HCT116 (cell line): ENCODE results near the gene LRRC3C. TPM values are rescaled to one million over a fixed set of nuclear protein-coding genes. Genes with fewer than 3 reads are reported as not detected.

Source experiments
- ATAC-seq: fragments of 200-7000 bp; cut with Tn5 transposase; 2 replicates; pipeline ENCODE4 v1.9.1; 2020; ENCODE audit warnings: mild to moderate bottlenecking, moderate library complexity
- BruUV-seq: library from RNA; stranded (reverse); fragments of 400-500 nt; replicated peaks from 2 replicates; lab custom pipeline; 2021; lab: Mats Ljungman, UMichigan
- CTCF ChIA-PET: fragments of 300-600 bp; sonication (Branson Sonifier 250); formaldehyde crosslinking; loops from one replicate; lab custom pipeline; 2021; ENCODE audit warnings: antibody characterized with exemption; lab: Charles Lee
- POLR2A ChIA-PET: fragments of 300-600, 350-600 bp; sonication (Branson Sonifier 250); formaldehyde crosslinking; loops from one replicate; lab custom pipeline; 2021; ENCODE audit warnings: antibody characterized with exemption; lab: Charles Lee
- RAD21 ChIA-PET, 2 experiments: fragments of 300-600 bp; sonication (Branson Sonifier 250); formaldehyde crosslinking; loops; one replicate each; lab custom pipeline; 2023; ENCODE audit warnings: low total read pairs in 2 of 2; ENCODE audit not compliant: uncharacterized antibody in 2 of 2, unreplicated experiment in 2 of 2, low non-redundant PET in 1 of 2; lab: Charles Lee
- DNase-seq: peaks from one replicate; pipeline ENCODE4 v3.0.0-alpha.2; 2010; ENCODE audit warnings: low read depth, low spot score
- H2AFZ ChIP-seq: fragments of 200-600 bp; shearing (Covaris generic), sonication (generic); 2 replicates; pipeline ENCODE4 v1.6.1; 2017; ENCODE audit warnings: low read depth, mixed run types, mixed read lengths, antibody characterized with exemption, low read length; ENCODE audit not compliant: poor library complexity, severe bottlenecking
- H3K27ac ChIP-seq: 2 replicates; pipeline ENCODE4 v1.5.1; 2012; ENCODE audit warnings: low read depth, low read length
- H3K27me3 ChIP-seq: fragments of 200-600 bp; sonication (generic); 2 replicates; pipeline ENCODE4 v1.6.1; 2016; ENCODE audit warnings: mixed run types, low read length, mixed read lengths; ENCODE audit not compliant: insufficient read depth
- H3K36me3 ChIP-seq, 2 experiments: fragments of 200-500 bp in 1 of 2; fragments of 200-600 bp in 1 of 2; sonication (Bioruptor generic) in 1 of 2; sonication (generic) in 1 of 2; 2 replicates each; pipeline versions ENCODE4 v1.5.1 to v1.6.1; 2014 to 2016; ENCODE audit warnings: low read length in 2 of 2, inconsistent platforms in 1 of 2, mixed read lengths in 1 of 2, mixed run types in 1 of 2; ENCODE audit not compliant: insufficient read depth in 2 of 2, control insufficient read depth in 1 of 2
- H3K4me1 ChIP-seq, 2 experiments: fragments of 200-600 bp in 1 of 2; sonication (generic) in 1 of 2; 2 replicates each; pipeline versions ENCODE4 v1.5.1 to v1.6.1; 2012 to 2017; ENCODE audit warnings: low read length in 2 of 2, inconsistent platforms in 1 of 2, mild to moderate bottlenecking in 1 of 2, mixed read lengths in 1 of 2, mixed run types in 1 of 2, moderate library complexity in 1 of 2; ENCODE audit not compliant: insufficient read depth in 2 of 2, control insufficient read depth in 1 of 2
- H3K4me2 ChIP-seq: fragments of 200-600 bp; sonication (generic); 2 replicates; pipeline ENCODE4 v1.6.1; 2017; ENCODE audit warnings: mixed run types, low read length, mixed read lengths
- H3K4me3 ChIP-seq, 2 experiments: fragments of 200-600 bp in 1 of 2; sonication (generic) in 1 of 2; replicated peaks in 1 of 2; 2 replicates each; pipeline ENCODE4 v1.5.1; 2011 to 2016; ENCODE audit warnings: low read length in 2 of 2, control low read depth in 1 of 2, low read depth in 1 of 2, mild to moderate bottlenecking in 1 of 2, mixed read lengths in 1 of 2, mixed run types in 1 of 2
- H3K79me2 ChIP-seq: fragments of 200-600 bp; sonication (generic); 2 replicates; pipeline ENCODE4 v1.6.1; 2017; ENCODE audit warnings: mild to moderate bottlenecking, mixed run types, low read length, moderate library complexity, mixed read lengths; ENCODE audit not compliant: insufficient read depth
- H3K9ac ChIP-seq: fragments of 200-600 bp; sonication (generic); 2 replicates; pipeline ENCODE4 v1.6.1; 2016; ENCODE audit warnings: low read length, mixed read lengths
- H3K9me2 ChIP-seq: fragments of 200-600 bp; sonication (generic), shearing (Covaris generic); 2 replicates; pipeline ENCODE4 v1.6.1; 2017; ENCODE audit warnings: mixed run types, mild to moderate bottlenecking, moderate library complexity; ENCODE audit not compliant: insufficient read depth
- H3K9me3 ChIP-seq, 2 experiments: fragments of 200-500 bp in 1 of 2; fragments of 200-600 bp in 1 of 2; sonication (Bioruptor generic) in 1 of 2; sonication (generic) in 1 of 2; 2 replicates each; pipeline ENCODE4 v1.6.1; 2014 to 2017; ENCODE audit warnings: low read length in 2 of 2, mixed read lengths in 2 of 2, inconsistent platforms in 1 of 2, low read depth in 1 of 2, mild to moderate bottlenecking in 1 of 2, mixed run types in 1 of 2, moderate library complexity in 1 of 2; ENCODE audit not compliant: control insufficient read depth in 1 of 2, insufficient read depth in 1 of 2
- H4K20me1 ChIP-seq: fragments of 200-600 bp; sonication (generic), shearing (Covaris generic); 2 replicates; pipeline ENCODE4 v1.6.1; 2017; ENCODE audit warnings: mixed run types, mild to moderate bottlenecking, moderate library complexity; ENCODE audit not compliant: insufficient read depth
- CEBPB ChIP-seq: IDR thresholded peaks from 2 replicates; pipeline ENCODE4 v1.6.1; 2012; ENCODE audit warnings: low read depth
- EGR1 ChIP-seq: IDR thresholded peaks from 2 replicates; pipeline ENCODE4 v1.6.1; 2012; ENCODE audit warnings: low read depth
- ELF1 ChIP-seq: IDR thresholded peaks from 2 replicates; pipeline ENCODE4 v1.6.1; 2012; ENCODE audit warnings: low read depth, borderline replicate concordance
- EZH2 ChIP-seq: fragments of 200-600 bp; sonication (generic); IDR thresholded peaks from 2 replicates; pipeline ENCODE4 v1.6.1; 2017; ENCODE audit warnings: antibody characterized with exemption, mixed run types
- FOSL1 ChIP-seq: IDR thresholded peaks from 2 replicates; pipeline ENCODE4 v1.6.1; 2012; ENCODE audit warnings: low read depth
- JUND ChIP-seq: IDR thresholded peaks from 2 replicates; pipeline ENCODE4 v1.6.1; 2012
- POLR2A ChIP-seq: IDR thresholded peaks from 2 replicates; pipeline ENCODE4 v1.7.0; 2011; ENCODE audit warnings: borderline replicate concordance; ENCODE audit not compliant: insufficient read depth, insufficient read length; ENCODE audit errors: extremely low read depth
- POLR2AphosphoS5 ChIP-seq: IDR thresholded peaks from 2 replicates; pipeline ENCODE4 v1.6.1; 2011; ENCODE audit warnings: mild to moderate bottlenecking, low read depth, low read length, moderate library complexity
- RAD21 ChIP-seq: IDR thresholded peaks from 2 replicates; pipeline ENCODE4 v1.6.1; 2012; ENCODE audit warnings: low read depth, mild to moderate bottlenecking
- SIN3A ChIP-seq: IDR thresholded peaks from 2 replicates; pipeline ENCODE4 v1.6.1; 2012; ENCODE audit warnings: low read depth
- TCF7L2 ChIP-seq: IDR thresholded peaks from 2 replicates; pipeline ENCODE4 v1.7.0; 2011; ENCODE audit warnings: borderline replicate concordance, inconsistent platforms; ENCODE audit not compliant: insufficient read depth, insufficient read length; ENCODE audit errors: extremely low read depth
- YY1 ChIP-seq: IDR thresholded peaks from 2 replicates; pipeline ENCODE4 v1.6.1; 2011; ENCODE audit warnings: low read length, low read depth, moderate library complexity, mild to moderate bottlenecking; ENCODE audit not compliant: insufficient replicate concordance; ENCODE audit errors: extremely low read depth
- ZBTB33 ChIP-seq: IDR thresholded peaks from 2 replicates; pipeline ENCODE4 v1.6.1; 2011; ENCODE audit warnings: mild to moderate bottlenecking, low read length, moderate library complexity; ENCODE audit not compliant: insufficient replicate concordance; ENCODE audit errors: extremely low read depth
- ZFX ChIP-seq: fragments of 450-650 bp; IDR thresholded peaks from 2 replicates; pipeline ENCODE4 v1.6.1; 2017
- ZNF274 ChIP-seq: fragments of 200-500 bp; sonication (Bioruptor generic); IDR thresholded peaks from 2 replicates; pipeline ENCODE4 v1.6.1; 2014; ENCODE audit warnings: mild to moderate bottlenecking, low read depth, low read length, inconsistent platforms
- intact Hi-C: fragments of 100-400 bp; cut with micrococcal nuclease; formaldehyde crosslinking; loops from 2 replicates; pipeline ENCODE4 v1.10.0; 2022
- total RNA-seq: library from RNA; stranded (reverse); gene quantifications from one replicate; pipeline ENCODE4 v1.2.1, GENCODE V29; 2021; ENCODE audit not compliant: unreplicated experiment
- TF ChIP-seq, protein P1 (sequence below), 3 experiments: fragments of 200-600 bp in 1 of 3; sonication (generic) in 1 of 3; IDR thresholded peaks in 2 of 3; conservative IDR thresholded peaks in 1 of 3; 2 replicates each; pipeline ENCODE4 v1.5.1; 2012 to 2017; ENCODE audit warnings: low read depth in 2 of 3, low read length in 2 of 3, antibody characterized with exemption in 1 of 3, borderline replicate concordance in 1 of 3, control low read depth in 1 of 3, mild to moderate bottlenecking in 1 of 3, mixed read lengths in 1 of 3, mixed run types in 1 of 3, moderate library complexity in 1 of 3; ENCODE audit not compliant: insufficient read depth in 1 of 3

The LRRC3C gene
- total RNA-seq, 1 experiment from 2014 or later: not detected

GRCh38 chr17:39924691-39925055 is 2.9 kb upstream of the LRRC3C start (continued):
- TF ChIP-seq EZH2: no peak
- TF ChIP-seq POLR2AphosphoS5: no peak
- TF ChIP-seq SIN3A: no peak

GRCh38 chr17:39925282-39926134 is 2.0 kb upstream of the LRRC3C start:
- peaks cover 24% of the 10 kb centered on the region; the same call in 1 of the 2 replicates for H3K79me2 ChIP-seq
- H3K9ac ChIP-seq: no peak overlapping the region
- no peak overlapping the region for H2AFZ ChIP-seq
- peak overlapping the region; percentile 79; the same call in 1 of the 2 replicates for H3K4me2 ChIP-seq
- DNase-seq (no peak), ATAC-seq (no peak)
- no peaks in the 10 kb centered on the region for H3K27me3 ChIP-seq
- H3K36me3 ChIP-seq: peaks cover 0 to 28% of the 10 kb centered on the region in 2 experiments; a peak in 2 of 4 replicates
- no peak overlapping the region for H3K27ac ChIP-seq
- ChIA-PET CTCF (no interaction called here), POLR2A (no interaction called here), RAD21 (no interaction called here)
- peaks cover 21 to 37% of the 10 kb centered on the region in 2 experiments for H3K4me1 ChIP-seq
- BruUV-seq: no TSS peak
- H3K9me3 ChIP-seq: no peaks in the 10 kb centered on the region
- intact Hi-C loops: no loop called here
- no peaks in the 10 kb centered on the region for H4K20me1 ChIP-seq
- H3K9me2 ChIP-seq: no peaks in the 10 kb centered on the region
- 0 out of 4 replicates have a peak overlapping the region, but pooled peaks of 1 of the 2 experiments have one; percentile 89 for H3K4me3 ChIP-seq
- TF ChIP-seq ZBTB33: no peak
- no peak for TF ChIP-seq ZFX
- no peak for TF ChIP-seq FOSL1
- TF ChIP-seq, protein P1, sequence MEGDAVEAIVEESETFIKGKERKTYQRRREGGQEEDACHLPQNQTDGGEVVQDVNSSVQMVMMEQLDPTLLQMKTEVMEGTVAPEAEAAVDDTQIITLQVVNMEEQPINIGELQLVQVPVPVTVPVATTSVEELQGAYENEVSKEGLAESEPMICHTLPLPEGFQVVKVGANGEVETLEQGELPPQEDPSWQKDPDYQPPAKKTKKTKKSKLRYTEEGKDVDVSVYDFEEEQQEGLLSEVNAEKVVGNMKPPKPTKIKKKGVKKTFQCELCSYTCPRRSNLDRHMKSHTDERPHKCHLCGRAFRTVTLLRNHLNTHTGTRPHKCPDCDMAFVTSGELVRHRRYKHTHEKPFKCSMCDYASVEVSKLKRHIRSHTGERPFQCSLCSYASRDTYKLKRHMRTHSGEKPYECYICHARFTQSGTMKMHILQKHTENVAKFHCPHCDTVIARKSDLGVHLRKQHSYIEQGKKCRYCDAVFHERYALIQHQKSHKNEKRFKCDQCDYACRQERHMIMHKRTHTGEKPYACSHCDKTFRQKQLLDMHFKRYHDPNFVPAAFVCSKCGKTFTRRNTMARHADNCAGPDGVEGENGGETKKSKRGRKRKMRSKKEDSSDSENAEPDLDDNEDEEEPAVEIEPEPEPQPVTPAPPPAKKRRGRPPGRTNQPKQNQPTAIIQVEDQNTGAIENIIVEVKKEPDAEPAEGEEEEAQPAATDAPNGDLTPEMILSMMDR (IDR thresholded peaks at IDR 0.05 in 2 of 3, conservative IDR thresholded peaks at IDR 0.05 in 1 of 3; ENCODE audit: borderline replicate concordance in 1 of 3, insufficient read depth in 1 of 3, low read depth in 2 of 3, low read length in 2 of 3): no peak
- TF ChIP-seq ZNF274: no peak
- TF ChIP-seq RAD21: no peak
- no peak for TF ChIP-seq JUND
- TF ChIP-seq CEBPB: no peak
- no peak for TF ChIP-seq POLR2A
- TF ChIP-seq TCF7L2: no peak
- no peak for TF ChIP-seq YY1
- TF ChIP-seq POLR2AphosphoS5: no peak
- no peak for TF ChIP-seq EZH2
- TF ChIP-seq EGR1: no peak
- no peak for TF ChIP-seq SIN3A
- no peak for TF ChIP-seq ELF1
